Measurements from ENCODE around the gene ARHGEF12. TPM values are rescaled to one million over a fixed set of nuclear protein-coding genes. Genes with fewer than 3 reads are reported as not detected.

Gene ARHGEF12
- total RNA-seq, 4 donors from 2014 or later = 99.7 to 135 (median 112) TPM

DNA sequence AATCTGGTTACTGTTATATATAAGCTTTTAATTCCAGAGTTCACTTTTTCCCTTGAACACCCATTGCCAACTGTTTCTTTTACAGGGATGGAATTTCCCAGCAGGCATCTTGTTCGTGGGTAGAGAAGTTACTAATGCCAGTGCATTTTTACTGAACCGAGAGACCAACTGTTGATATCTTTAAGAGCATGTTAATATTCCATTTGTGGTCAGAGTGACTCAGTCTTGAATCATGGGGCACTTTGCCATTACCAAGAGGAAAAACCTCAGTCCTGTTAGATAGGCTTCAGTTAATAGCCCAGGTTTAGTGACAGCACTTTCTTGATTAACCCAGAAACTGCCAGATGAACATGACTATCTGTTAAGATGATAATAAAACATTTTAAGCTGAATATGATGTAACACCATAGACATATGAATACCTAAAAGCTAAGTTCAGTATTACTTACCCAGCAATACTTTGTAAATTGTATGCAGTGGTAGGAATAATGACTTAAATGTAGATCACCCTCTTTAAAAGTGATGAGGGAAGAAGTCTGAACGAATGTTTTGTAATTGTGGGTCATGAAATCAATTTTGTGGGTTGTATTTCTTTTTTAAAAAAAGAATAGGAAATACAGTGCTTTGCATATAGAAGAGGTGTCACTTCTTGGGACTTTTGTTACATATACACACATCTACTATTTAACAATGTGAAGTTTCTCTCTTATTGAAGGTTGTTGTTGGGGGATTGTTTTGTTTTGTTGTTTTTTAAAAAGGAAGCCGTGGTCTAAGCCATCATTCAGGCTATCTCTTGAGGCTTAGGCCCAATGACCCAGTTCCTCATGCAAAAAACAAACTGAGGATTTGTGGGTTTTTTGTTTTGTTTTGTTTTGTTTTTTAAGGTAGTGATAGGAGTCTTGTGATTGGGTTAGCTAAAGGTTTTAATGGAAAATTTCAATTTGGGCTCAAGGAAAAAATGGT, 96.1 kb downstream of the ARHGEF12 start:
- WGBS, 2 donors (ENCODE audit: low coverage in 1 of 2) = 33 to 75% methylated on average over 2 to 4 of the region's 4 CpGs
- H3K9me3 ChIP-seq = no peaks in the 10 kb centered on the region
- peaks cover 3 to 35% of the 10 kb centered on the region in 2 donors for H3K36me3 ChIP-seq
- peak overlapping the region; percentile 72 to 88 (median 76) for H3K27ac ChIP-seq
- no peaks in the 10 kb centered on the region for H3K27me3 ChIP-seq
- peaks cover 0 to 19% (median 9%) of the 10 kb centered on the region in 3 donors for H3K4me1 ChIP-seq
- TF ChIP-seq POLR2AphosphoS5 (IDR thresholded peaks at IDR 0.05) (peak; percentile 79), EP300 (IDR thresholded peaks at IDR 0.05) (no peak)
- ATAC-seq = peak; percentile 90
- no peak overlapping the region for H3K4me3 ChIP-seq

DNA sequence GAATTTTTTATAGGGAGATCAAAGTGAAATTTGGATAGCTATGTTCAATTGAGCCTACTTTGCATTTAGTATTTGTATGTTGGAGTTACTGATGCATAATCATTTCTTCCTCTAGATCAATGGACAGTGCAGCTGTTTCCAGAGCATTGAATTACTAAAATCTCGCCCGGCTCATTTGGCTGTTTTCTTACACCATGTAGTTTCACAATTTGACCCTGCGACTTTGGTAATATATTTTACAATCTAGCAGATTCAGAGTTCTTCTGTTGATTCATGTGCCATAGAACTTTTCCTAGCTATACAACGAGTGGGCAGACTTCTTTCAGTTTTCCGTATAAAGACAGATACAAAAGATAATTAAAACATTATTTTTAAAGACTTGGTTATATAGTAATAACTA, 105.4 kb downstream of the ARHGEF12 start:
- Histone ChIP-seq H3K27ac (no peak overlapping the region), H3K36me3 (peaks cover under 1 to 90% of the 10 kb centered on the region in 2 donors), H3K27me3 (no peaks in the 10 kb centered on the region), H3K9me3 (no peaks in the 10 kb centered on the region), H3K4me3 (no peak overlapping the region), H3K4me1 (no peaks in the 10 kb centered on the region)
- no peak for TF ChIP-seq EP300 (IDR thresholded peaks at IDR 0.05)
- no peak for TF ChIP-seq POLR2AphosphoS5 (IDR thresholded peaks at IDR 0.05)
- TF ChIP-seq, protein P1, sequence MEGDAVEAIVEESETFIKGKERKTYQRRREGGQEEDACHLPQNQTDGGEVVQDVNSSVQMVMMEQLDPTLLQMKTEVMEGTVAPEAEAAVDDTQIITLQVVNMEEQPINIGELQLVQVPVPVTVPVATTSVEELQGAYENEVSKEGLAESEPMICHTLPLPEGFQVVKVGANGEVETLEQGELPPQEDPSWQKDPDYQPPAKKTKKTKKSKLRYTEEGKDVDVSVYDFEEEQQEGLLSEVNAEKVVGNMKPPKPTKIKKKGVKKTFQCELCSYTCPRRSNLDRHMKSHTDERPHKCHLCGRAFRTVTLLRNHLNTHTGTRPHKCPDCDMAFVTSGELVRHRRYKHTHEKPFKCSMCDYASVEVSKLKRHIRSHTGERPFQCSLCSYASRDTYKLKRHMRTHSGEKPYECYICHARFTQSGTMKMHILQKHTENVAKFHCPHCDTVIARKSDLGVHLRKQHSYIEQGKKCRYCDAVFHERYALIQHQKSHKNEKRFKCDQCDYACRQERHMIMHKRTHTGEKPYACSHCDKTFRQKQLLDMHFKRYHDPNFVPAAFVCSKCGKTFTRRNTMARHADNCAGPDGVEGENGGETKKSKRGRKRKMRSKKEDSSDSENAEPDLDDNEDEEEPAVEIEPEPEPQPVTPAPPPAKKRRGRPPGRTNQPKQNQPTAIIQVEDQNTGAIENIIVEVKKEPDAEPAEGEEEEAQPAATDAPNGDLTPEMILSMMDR (IDR thresholded peaks at IDR 0.05) = no peak
- no peak for TF ChIP-seq POLR2A (IDR thresholded peaks at IDR 0.05)
- 87 to 92% methylated on average over 5 of the region's 5 CpGs for WGBS, 2 donors (ENCODE audit: low coverage in 1 of 2)
- ATAC-seq = no peak

DNA sequence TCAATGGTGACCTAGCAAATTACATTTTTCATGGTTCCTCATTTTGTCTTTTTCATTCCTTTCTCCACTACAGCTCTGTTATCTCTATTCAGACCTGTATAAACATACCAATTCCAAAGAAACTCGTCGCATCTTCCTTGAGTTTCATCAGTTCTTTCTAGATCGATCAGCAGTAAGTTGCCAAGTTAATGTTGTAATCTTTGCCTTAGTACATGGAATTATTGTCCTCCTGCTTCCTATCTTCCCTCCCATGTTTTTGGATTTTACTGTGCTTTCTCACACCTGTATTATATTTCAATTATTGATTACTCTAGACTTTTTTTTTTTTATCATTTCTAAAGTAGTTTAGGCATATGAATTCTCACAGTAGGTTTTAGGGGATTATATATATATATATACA, 105.8 kb downstream of the ARHGEF12 start:
- no peaks in the 10 kb centered on the region for H3K4me1 ChIP-seq
- H3K27me3 ChIP-seq = no peaks in the 10 kb centered on the region
- no peak overlapping the region for H3K27ac ChIP-seq
- no peak overlapping the region for H3K4me3 ChIP-seq
- no peak for TF ChIP-seq POLR2AphosphoS5 (IDR thresholded peaks at IDR 0.05)
- TF ChIP-seq, protein P1 (IDR thresholded peaks at IDR 0.05) = no peak
- TF ChIP-seq EP300 (IDR thresholded peaks at IDR 0.05) = no peak
- TF ChIP-seq POLR2A (IDR thresholded peaks at IDR 0.05) = no peak
- peaks cover 4 to 94% of the 10 kb centered on the region in 2 donors for H3K36me3 ChIP-seq
- WGBS, 2 donors (ENCODE audit: low coverage in 1 of 2) = 75 to 81% methylated on average over 3 of the region's 3 CpGs
- H3K9me3 ChIP-seq = no peaks in the 10 kb centered on the region
- no peak for ATAC-seq

DNA sequence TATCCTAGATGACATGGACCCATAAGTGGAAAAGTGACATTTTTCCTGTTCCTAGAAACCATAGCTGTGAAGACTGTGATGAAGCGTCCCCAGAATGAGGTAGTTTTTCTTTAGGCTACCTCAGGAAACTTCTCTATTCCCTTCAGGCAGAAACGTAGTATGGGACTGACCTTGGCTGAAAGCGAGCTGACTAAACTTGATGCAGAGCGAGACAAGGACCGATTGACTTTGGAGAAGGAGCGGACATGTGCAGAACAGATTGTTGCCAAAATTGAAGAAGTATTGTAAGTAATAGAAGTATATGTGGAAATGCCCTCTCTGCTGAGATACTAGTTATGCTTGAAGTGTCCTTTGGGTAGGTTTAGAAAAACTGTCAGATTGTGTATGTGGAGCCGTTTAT, 110.6 kb downstream of the ARHGEF12 start:
- H3K4me1 ChIP-seq = no peaks in the 10 kb centered on the region
- H3K4me3 ChIP-seq = no peak overlapping the region
- peaks cover 9 to 100% of the 10 kb centered on the region in 2 donors for H3K36me3 ChIP-seq
- no peaks in the 10 kb centered on the region for H3K9me3 ChIP-seq
- TF ChIP-seq, protein P1 (IDR thresholded peaks at IDR 0.05) = no peak
- no peak for TF ChIP-seq EP300 (IDR thresholded peaks at IDR 0.05)
- no peak for TF ChIP-seq POLR2A (IDR thresholded peaks at IDR 0.05)
- TF ChIP-seq POLR2AphosphoS5 (IDR thresholded peaks at IDR 0.05) = no peak
- H3K27me3 ChIP-seq = no peaks in the 10 kb centered on the region
- WGBS, 2 donors (ENCODE audit: low coverage in 1 of 2) = 83 to 87% methylated on average over 1 to 7 of the region's 7 CpGs
- no peak for ATAC-seq
- no peak overlapping the region for H3K27ac ChIP-seq

DNA sequence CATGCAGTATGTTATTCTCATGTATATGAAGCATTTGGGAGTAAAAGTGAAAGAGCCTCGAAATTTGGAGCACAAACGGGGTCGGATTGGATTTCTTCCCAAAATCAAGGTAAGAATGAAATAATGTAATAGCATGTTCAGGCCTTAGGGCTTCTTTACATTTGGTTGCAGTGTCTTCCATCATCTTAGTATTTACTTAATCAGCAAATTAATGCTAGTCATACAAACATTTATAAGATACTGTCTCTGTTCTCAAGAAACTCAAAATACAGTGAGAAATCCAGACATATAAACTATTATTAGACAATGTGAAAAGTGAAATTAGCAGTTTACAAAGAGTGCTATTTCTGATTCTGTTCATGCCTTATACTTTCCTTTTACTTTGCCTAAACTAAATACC, 112.0 kb downstream of the ARHGEF12 start:
- H3K27ac ChIP-seq = no peak overlapping the region
- H3K27me3 ChIP-seq = no peaks in the 10 kb centered on the region
- no peak for ATAC-seq
- 80 to 92% methylated on average over 1 to 3 of the region's 3 CpGs for WGBS, 2 donors (ENCODE audit: low coverage in 1 of 2)
- H3K4me3 ChIP-seq = no peak overlapping the region
- TF ChIP-seq EP300 (IDR thresholded peaks at IDR 0.05) = no peak
- no peak for TF ChIP-seq POLR2A (IDR thresholded peaks at IDR 0.05)
- TF ChIP-seq, protein P1 (IDR thresholded peaks at IDR 0.05) = no peak
- no peak for TF ChIP-seq POLR2AphosphoS5 (IDR thresholded peaks at IDR 0.05)
- no peaks in the 10 kb centered on the region for H3K9me3 ChIP-seq
- peaks cover 9 to 100% of the 10 kb centered on the region in 2 donors for H3K36me3 ChIP-seq
- no peaks in the 10 kb centered on the region for H3K4me1 ChIP-seq
